NCI-H82 treated with DMSO at 0.1 percent for 48 hours (cell line): Measurements from ENCODE around the gene NDUFAF8.

ENCODE experiments used
- DNase-seq: peaks from one replicate; lab custom pipeline; 2025; ENCODE audit not compliant: unreplicated experiment; lab: John Stamatoyannopoulos, UW

Gene NDUFAF8

GRCh38 chr17:81238815-81239713, at the start of gene NDUFAF8, which contains the start of gene TEPSIN:
NDUFAF8 (plus strand) TSS chr17:81239318; CDS start chr17:81239364, 46 bp downstream.
TEPSIN (minus strand) TSS chr17:81239055; CDS start chr17:81239033, 22 bp downstream.
- DNase-seq = peak; percentile 99

DNA sequence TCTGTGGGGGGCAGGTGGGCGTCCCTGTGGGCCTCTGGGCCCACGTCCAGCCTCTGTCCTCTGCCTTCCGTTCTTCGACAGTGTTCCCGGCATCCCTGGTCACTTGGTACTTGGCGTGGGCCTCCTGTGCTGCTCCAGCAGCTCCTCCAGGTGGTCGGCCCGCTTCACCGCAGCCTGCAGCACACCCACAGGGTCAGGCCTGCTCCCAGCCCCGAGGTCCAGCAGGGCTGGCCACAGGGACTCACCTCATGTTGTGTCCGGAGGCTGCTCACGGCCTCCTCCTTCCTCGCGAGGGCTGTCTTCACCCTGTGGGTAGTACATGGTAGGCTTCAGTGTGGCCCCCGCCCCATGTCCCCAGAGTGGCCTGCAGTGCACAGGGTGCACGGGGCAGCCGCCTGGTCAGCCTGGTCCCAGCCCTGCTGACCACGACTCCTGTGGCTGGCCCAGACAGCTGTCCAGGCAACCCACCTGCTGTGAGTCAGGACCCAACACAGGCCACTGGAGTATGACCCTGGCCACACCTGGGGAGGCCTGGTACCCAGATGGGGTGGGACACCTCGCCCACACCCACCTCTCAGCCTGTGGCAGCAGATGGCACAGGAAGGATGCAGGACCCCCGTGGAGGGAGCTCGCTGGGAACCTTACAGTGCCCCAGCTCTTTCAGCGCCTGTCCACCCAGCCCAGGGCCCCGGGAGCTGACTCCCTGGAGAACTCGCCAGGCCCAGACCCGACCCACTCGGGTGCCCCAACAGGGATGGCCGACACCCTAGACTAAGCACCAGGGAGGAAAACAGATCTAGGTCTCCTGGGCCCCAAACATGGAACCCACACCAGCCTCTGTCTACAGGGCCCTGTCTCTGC, 49.2 kb upstream of the NDUFAF8 start:
- no peak for DNase-seq

GRCh38 chr17:81190591-81190990, 48.5 kb upstream of the NDUFAF8 start:
- no peak for DNase-seq

DNA sequence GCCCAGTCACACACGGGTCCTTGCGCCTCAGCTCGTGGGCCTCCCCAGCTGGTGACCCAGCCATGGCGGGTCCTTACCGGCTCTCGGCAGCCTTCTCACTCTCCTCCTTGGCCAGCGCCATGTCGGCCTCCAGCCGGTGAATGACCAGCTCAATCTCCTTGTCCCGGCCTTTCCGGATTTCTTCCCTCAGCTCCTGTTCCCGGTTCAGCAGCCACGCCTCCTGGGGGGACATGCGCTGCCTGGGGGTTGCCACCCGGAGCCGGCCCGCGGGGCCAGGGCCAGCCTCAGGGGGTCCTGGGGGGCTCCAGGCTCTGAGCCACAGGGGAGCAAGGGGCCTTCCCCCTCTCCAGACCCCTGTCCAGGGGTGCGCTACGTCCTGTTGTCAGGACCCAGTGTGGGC, 48.0 kb upstream of the NDUFAF8 start:
- no peak for DNase-seq

GRCh38 chr17:81191646-81192045, 47.5 kb upstream of the NDUFAF8 start:
- no peak for DNase-seq

DNA sequence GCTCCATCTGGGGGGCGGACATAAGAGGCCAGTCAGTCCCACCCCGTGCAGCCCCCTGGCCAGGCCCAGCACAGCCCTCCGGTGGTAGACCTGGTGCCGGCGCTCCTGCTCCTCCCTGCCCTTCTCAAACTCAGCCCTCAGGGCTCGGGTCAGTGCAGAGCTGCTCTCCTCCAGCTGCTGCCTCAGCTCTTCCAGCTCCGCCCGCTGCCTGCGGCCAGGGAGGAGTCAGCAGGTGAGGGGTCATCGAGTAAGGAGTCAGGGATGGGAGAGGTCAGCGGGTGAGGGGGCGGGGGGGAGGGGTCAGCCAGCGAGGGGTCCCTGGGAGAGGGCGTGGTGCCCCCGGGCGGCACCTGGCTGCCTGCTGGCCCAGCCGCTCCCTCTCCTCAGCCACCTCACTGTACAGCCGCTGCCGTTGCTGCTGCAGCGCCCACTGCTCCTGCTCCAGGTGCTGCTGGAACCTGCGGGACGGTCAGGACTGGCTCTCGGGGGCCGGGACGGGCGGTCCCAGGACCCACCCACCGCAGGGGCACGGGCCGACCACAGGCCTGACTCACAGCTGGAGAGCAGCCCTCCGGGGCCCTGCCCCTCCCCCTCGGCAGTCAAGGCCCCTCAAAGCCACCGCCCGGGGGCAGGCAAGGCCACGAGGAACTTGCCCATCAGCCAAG, 46.6 kb upstream of the NDUFAF8 start:
- no peak for DNase-seq

DNA sequence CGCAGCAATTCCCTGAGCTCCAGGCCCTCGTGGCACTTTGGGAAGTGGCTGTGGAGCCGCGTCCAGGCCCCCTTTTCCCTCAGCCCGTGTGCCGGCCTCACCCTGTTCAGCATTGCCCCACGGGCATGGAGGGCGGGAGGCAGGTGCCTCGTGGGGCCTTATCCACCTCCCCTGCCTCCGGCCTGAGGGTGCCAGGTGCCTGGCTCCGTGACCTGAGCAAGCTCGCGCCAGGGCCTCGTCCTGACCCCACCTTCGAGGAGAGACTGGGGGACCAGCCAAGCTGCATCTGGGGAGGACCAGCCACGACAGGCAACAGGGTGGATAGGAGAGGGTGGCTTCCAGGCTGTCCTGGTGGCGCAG, 46.1 kb upstream of the NDUFAF8 start:
- DNase-seq = no peak

DNA sequence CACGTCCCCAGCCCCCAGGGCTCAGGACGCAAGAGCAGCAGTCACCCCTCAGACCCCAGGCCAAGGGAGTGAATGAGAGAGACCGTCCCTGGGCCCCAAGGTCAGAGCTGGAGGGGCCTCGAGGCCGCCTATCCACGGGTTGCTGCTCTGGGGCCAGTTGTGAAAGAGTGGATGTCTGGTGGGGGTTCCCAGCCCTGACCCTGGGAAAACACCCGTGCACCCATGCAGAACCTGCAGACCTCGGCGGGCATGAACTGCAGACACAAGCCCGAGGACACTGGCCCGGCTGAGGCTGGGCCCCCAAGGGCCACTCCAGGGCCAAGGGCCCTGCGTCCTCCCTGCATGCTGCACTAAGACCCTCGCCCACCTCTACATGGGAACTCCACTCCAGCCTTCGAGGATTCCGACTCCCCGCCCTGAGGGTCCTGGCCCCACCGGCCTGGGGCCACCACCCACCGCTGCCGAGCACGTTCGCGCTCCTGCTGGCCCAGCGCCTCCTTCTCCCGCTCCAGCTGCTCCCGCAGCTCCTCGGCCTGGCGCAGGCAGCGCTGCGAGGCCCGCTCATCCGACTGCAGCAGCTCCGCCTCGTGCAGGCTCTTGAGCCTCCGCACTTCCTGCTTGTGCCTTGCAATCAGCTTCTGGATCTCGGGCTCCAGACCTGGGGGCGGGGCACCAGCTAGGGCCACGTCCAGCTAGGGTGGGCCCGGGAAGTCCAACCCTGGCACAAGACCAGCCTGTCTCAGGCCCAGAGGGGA, 45.5 kb upstream of the NDUFAF8 start:
- no peak for DNase-seq

DNA sequence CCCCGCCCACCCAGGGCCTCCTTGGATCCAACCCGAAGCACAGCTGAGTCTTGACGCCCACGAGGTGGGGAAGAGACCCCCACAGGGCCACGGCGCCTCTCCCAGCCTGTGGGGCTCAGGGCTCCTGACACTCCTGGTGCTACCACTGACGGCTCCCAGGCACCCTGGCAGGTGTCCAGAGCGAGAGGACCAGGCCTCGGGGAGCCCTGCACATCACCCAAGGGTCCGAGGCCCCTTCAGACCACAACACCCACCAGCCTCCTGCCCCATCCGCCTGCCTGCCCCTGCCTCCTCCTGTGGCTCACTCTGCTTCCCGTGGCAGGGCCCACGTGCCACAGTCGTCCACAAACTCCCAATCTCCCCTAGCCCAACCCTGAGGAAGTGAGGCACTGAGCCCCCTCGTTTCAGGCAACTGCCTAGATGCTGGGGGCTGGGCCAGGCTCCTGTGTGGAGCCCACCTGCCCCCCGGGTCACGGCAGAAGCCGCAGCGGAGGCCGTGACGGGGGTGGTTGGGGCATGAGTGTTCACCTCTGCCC, 44.8 kb upstream of the NDUFAF8 start:
- DNase-seq = no peak

DNA sequence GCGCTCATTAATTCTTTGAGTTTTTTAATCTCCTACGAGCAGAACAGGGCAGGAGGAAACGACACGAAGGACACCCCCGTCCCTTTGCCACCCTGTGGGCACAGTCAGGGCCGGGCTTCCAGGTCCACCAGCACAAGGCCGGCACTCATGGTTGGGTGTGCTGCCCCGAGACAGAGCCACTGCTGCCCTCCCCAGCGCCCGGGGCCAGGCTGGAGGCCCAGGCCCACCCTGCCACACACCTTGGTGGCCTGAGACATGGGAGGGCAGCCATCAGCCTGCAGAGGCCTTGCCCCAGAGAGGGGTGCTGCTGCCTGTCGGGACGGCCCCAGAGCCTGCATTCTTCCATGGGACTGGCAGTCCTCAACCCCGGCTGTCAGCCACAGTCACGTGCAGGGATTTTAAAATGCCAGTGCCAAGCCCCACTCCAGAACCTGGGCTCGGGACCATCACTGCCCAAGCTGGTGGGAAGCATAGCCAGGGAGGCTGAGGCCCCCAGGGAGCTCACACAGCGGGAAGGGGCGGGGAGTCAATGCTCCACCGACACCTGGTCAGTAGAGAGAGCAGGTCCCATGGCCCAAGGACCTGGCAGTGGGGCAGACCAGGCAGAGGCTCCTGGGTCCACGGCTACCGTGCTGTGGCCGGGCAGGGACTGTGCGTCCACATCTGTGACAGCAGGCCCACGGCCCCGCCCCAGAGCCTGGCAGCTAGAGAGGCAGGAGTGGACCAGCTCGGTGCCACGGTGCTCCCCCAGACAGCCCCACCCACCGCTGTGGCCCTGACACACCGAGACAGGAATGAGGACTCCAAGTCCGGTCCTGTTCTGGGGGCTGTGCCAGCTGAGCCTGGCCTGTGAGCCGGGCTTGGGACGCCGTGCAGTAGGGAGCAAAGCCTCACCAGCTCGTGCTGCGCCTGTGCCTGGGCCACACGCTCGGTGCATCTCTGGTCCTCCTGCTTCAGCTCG, 43.9 kb upstream of the NDUFAF8 start:
- no peak for DNase-seq

- DNase-seq = no peak
Observed at GRCh38 chr17:81195941-81196495, 43.1 kb upstream of the NDUFAF8 start.

DNA sequence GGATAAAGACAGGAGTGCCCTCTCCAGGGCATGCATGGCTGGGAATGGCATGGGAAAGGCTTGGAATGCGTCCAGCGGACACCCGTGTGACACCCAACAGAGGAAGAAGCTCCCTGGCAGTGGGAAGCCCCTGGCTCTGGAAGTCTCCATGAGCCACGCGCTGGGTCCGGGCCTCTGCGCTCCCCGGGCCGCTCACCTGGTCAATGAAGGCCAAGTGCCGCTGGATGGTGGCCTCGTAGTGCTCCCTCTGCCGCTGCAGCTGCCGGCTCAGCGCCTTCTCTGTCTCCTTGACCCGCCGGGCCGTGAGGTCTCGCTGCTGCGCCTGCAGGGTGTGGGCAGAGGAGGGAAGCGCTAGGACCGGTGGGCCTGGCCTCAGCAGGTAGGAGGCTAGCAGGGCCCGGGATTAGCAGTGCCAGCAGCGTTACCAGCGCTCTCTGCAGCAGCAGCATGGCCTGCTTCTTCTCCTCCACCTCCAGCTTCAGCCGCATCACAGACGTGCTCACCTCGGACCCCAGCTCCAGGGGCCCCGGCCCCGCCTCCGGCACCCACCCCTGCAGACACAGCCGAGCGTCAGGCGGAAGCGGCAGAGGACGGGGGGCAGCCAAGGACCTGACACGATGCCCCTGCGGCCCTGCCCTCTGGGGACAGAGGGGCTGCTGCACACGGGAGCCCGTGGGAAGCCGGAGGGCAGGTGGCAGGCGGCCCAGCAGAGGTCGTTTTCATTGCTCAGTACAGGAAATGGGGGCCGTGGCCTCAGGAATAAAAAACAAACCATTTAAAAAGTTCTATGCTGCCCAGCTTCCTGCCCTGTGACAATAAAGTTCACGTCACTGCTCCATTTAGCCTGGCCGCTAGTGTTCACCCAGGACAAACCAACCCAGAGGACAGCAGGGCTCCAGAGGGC, 42.4 kb upstream of the NDUFAF8 start:
- DNase-seq = no peak

- DNase-seq = no peak
Observed at GRCh38 chr17:81197409-81197795, 41.7 kb upstream of the NDUFAF8 start.

DNA sequence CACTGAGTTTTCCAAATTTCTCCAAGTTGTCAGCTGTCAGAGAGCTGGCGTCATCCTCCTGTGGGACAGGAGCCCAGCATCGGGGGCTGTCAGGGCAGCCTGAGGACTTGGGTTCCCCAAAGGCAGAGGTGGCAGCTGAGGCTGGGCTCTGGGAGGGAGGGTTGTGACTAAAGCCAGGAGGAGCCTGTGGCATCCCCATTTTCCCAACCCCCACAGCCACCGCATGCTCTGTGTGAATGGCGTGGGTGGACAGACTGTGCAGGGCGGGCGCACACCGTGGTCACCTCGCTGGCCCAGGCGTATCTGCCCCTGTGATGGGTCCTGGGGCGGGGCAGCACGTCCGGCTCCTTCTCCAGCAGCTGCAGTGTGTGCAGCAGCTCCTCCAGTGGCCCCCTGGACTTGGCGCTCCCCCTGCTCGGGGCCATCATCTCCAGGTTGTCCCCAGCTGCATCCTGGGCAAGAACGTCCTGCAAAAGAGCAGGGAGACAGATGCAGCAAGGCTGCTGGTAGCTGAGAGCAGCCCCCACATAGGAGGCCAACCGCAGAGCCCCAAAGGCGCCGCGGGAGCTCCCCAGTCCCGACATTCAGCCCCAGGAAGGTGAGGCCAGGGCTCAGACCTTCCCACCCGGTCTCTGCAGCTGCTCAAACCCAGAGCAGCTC, 41.2 kb upstream of the NDUFAF8 start:
- DNase-seq = no peak

- DNase-seq = no peak
Observed at GRCh38 chr17:81198826-81199481, 40.2 kb upstream of the NDUFAF8 start.

- no peak for DNase-seq
Observed at GRCh38 chr17:81199482-81199830, 39.7 kb upstream of the NDUFAF8 start.

DNA sequence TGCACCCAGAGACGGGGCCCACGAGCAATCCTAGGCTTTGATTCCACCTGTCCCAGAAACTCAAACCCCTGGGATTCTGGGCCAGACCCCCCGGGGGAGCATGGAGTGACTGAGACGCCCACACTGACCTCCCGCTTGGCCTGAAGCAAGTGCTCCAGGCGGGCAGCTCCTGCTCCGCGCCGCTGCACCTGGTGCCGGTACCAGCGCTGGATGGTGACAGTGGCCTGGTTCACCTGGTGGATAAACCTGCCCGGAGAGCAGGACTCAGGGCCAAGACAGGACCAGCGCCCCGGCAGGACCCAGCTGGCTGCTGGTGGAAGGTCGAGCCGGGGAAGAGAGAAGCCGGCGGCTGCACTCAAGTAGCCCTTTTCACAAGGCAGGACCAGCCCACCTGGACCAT, 38.9 kb upstream of the NDUFAF8 start:
- no peak for DNase-seq
